Suprapubic skin (tissue), 4 donors: ENCODE results near the gene RAE1. TPM values are rescaled to one million over a fixed set of nuclear protein-coding genes. Genes with fewer than 3 reads are reported as not detected.

Source experiments
- DNase-seq, 2 donors: peaks; one replicate each; pipeline ENCODE4 v3.0.0-alpha.2; 2019; ENCODE audit warnings: low spot score in 2 of 2
- H3K27ac ChIP-seq: fragments of 200-600 bp; sonication (generic); one replicate; pipeline ENCODE4 v1.5.1; 2019
- H3K27me3 ChIP-seq: fragments of 200-600 bp; sonication (generic); one replicate; pipeline ENCODE4 v1.5.1; 2019
- H3K36me3 ChIP-seq: fragments of 200-600 bp; sonication (generic); one replicate; pipeline ENCODE4 v1.5.1; 2019
- H3K4me1 ChIP-seq: fragments of 200-600 bp; sonication (generic); one replicate; pipeline ENCODE4 v1.5.1; 2019
- H3K4me3 ChIP-seq: fragments of 200-600 bp; sonication (generic); one replicate; pipeline ENCODE4 v1.5.1; 2019; ENCODE audit warnings: mild to moderate bottlenecking
- H3K9me3 ChIP-seq: fragments of 200-600 bp; sonication (generic); one replicate; pipeline ENCODE4 v1.5.1; 2019
- CTCF ChIP-seq, 2 donors: fragments of 200-600 bp in 1 of 2; fragments of 450-650 bp in 1 of 2; sonication (generic) in 1 of 2; IDR thresholded peaks; one replicate each; pipeline ENCODE4 v1.5.1; 2016 to 2019; ENCODE audit warnings: antibody characterized with exemption in 2 of 2, mild to moderate bottlenecking in 1 of 2, moderate library complexity in 1 of 2
- EP300 ChIP-seq: sonication (generic); formaldehyde crosslinking; IDR thresholded peaks from one replicate; pipeline ENCODE4 v1.6.1; 2017; ENCODE audit warnings: antibody characterized with exemption
- POLR2A ChIP-seq, 2 donors: fragments of 450-650 bp; IDR thresholded peaks; one replicate each; pipeline ENCODE4 v1.6.1; 2017; ENCODE audit warnings: antibody characterized with exemption in 2 of 2, mild to moderate bottlenecking in 2 of 2, moderate library complexity in 2 of 2
- POLR2AphosphoS5 ChIP-seq, 3 donors: sonication (generic); formaldehyde crosslinking; IDR thresholded peaks; one replicate each; pipeline ENCODE4 v1.6.1; 2017; ENCODE audit warnings: antibody characterized with exemption in 3 of 3
- WGBS: methylation state at CpG from one replicate; pipeline ENCODE4 v1.1.5; 2018; 5-methylcytosine and 5-hydroxymethylcytosine counted together
- total RNA-seq, 4 donors: library from RNA; depleted of rRNA; stranded (reverse); fragments of >200 nt; gene quantifications; one replicate each; pipeline ENCODE4 v1.1.0, GENCODE V29; 2016

The RAE1 gene
- total RNA-seq, 4 donors from 2014 or later, result 31.2 to 45.1 (median 37.2) TPM

- no peak for DNase-seq
- Histone ChIP-seq H3K9me3 (no peaks in the 10 kb centered on the region), H3K4me1 (no peaks in the 10 kb centered on the region), H3K27me3 (peaks cover 20% of the 10 kb centered on the region), H3K4me3 (no peak overlapping the region), H3K27ac (no peak overlapping the region), H3K36me3 (no peaks in the 10 kb centered on the region)
- WGBS, result 80% methylated on average over 24 of the region's 26 CpGs
- TF ChIP-seq POLR2A (IDR thresholded peaks at IDR 0.05), result no peak
- no peak for TF ChIP-seq EP300
- no peak for TF ChIP-seq CTCF (IDR thresholded peaks at IDR 0.05)
- no peak for TF ChIP-seq POLR2AphosphoS5 (IDR thresholded peaks at IDR 0.05)
Observed at GRCh38 chr20:57421253-57422220, 70.5 kb downstream of the RAE1 start.

- no peaks in the 10 kb centered on the region for H3K9me3 ChIP-seq
- no peaks in the 10 kb centered on the region for H3K36me3 ChIP-seq
- WGBS, result 67% methylated on average over 7 of the region's 7 CpGs
- H3K4me1 ChIP-seq, result no peaks in the 10 kb centered on the region
- H3K27me3 ChIP-seq, result peaks cover 20% of the 10 kb centered on the region
- DNase-seq, result no peak
- no peak for TF ChIP-seq POLR2A (IDR thresholded peaks at IDR 0.05)
- no peak for TF ChIP-seq CTCF (IDR thresholded peaks at IDR 0.05)
- no peak for TF ChIP-seq EP300
- TF ChIP-seq POLR2AphosphoS5 (IDR thresholded peaks at IDR 0.05), result no peak
- H3K27ac ChIP-seq, result no peak overlapping the region
- H3K4me3 ChIP-seq, result no peak overlapping the region
Observed at GRCh38 chr20:57422254-57422653, 71.2 kb downstream of the RAE1 start.

- WGBS, result 65% methylated on average over 16 of the region's 17 CpGs
- Histone ChIP-seq H3K4me1 (no peaks in the 10 kb centered on the region), H3K36me3 (no peaks in the 10 kb centered on the region)
Observed at GRCh38 chr20:57425150-57426013, 74.3 kb downstream of the RAE1 start.

GRCh38 chr20:57426271-57426689 is 75.2 kb downstream of the RAE1 start:
- Histone ChIP-seq H3K4me1 (no peaks in the 10 kb centered on the region), H3K27ac (no peak overlapping the region), H3K9me3 (no peaks in the 10 kb centered on the region), H3K36me3 (no peaks in the 10 kb centered on the region), H3K27me3 (peaks cover 15% of the 10 kb centered on the region), H3K4me3 (no peak overlapping the region)
- 86% methylated on average over 13 of the region's 13 CpGs for WGBS
- TF ChIP-seq CTCF (IDR thresholded peaks at IDR 0.05) (no peak), POLR2AphosphoS5 (IDR thresholded peaks at IDR 0.05) (no peak), POLR2A (IDR thresholded peaks at IDR 0.05) (no peak), EP300 (no peak)
- DNase-seq, result no peak

More at GRCh38 chr20:57425150-57426013, 74.3 kb downstream of the RAE1 start:
- TF ChIP-seq EP300 (no peak), CTCF (IDR thresholded peaks at IDR 0.05) (no peak), POLR2A (IDR thresholded peaks at IDR 0.05) (no peak), POLR2AphosphoS5 (IDR thresholded peaks at IDR 0.05) (no peak)
- Histone ChIP-seq H3K9me3 (no peaks in the 10 kb centered on the region), H3K27me3 (peaks cover 20% of the 10 kb centered on the region), H3K27ac (no peak overlapping the region), H3K4me3 (no peak overlapping the region)
- no peak for DNase-seq

- Histone ChIP-seq H3K4me1 (no peaks in the 10 kb centered on the region), H3K27ac (no peak overlapping the region), H3K36me3 (no peaks in the 10 kb centered on the region), H3K4me3 (no peak overlapping the region), H3K27me3 (peaks cover 9% of the 10 kb centered on the region), H3K9me3 (no peaks in the 10 kb centered on the region)
- DNase-seq, result no peak
- no peak for TF ChIP-seq POLR2AphosphoS5 (IDR thresholded peaks at IDR 0.05)
- TF ChIP-seq CTCF (IDR thresholded peaks at IDR 0.05), result no peak
- TF ChIP-seq EP300, result no peak
- TF ChIP-seq POLR2A (IDR thresholded peaks at IDR 0.05), result no peak
- WGBS, result 74% methylated on average over 7 of the region's 7 CpGs
Observed at GRCh38 chr20:57426831-57427230, 75.8 kb downstream of the RAE1 start.
